ENCODE results near the gene SLC25A23. TPM values are rescaled to one million over a fixed set of nuclear protein-coding genes. Genes with fewer than 3 reads are reported as not detected.

Gene SLC25A23
- total and polyA plus RNA-seq, 2 of the 4 experiments (the other 2 are of a cell fraction), result 7.0 to 7.6 TPM

DNA sequence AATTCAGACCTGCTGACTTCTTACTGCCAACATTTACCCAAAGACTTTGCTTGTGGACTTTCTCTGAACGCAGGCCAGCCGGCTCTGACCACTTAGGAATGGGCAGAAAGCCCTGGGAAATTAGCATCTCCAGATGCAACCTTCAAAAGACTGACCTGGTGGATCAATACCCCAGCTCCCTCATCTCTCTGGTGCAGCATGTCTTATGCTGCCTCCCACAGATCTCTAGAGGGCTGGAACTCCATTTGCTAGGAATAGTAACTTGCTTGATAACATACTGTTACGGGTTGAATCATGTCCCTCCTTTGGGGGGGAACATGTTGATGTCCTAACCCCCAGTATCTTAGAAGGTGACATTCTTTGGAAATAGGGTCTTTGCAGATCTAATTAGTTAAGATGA is 13.1 kb downstream of the SLC25A23 start:
- Histone ChIP-seq H3K4me3 (ENCODE audit: insufficient read depth, low read depth, low read length) (no peak overlapping the region), H4K91ac (ENCODE audit: insufficient read depth, low read depth, low read length) (no peak overlapping the region), H2AK9ac (replicated peaks; ENCODE audit: low read depth, low read length, poor library complexity) (no peak overlapping the region), H2BK120ac (ENCODE audit: low read depth, low read length) (no peak overlapping the region), H4K20me1 (ENCODE audit: insufficient read depth, low read length) (no peaks in the 10 kb centered on the region), H3K9me1 (ENCODE audit: insufficient read depth, low read length) (no peaks in the 10 kb centered on the region), H2AFZ (replicated peaks; ENCODE audit: low read length, poor library complexity) (no peak overlapping the region), H3K27me3 (ENCODE audit: control insufficient read depth, insufficient read depth, low read length) (no peaks in the 10 kb centered on the region), H3K4me2 (ENCODE audit: low read depth, low read length) (no peak overlapping the region), H3K36me3 (ENCODE audit: control insufficient read depth, insufficient read depth, low read length) (peaks cover 2% of the 10 kb centered on the region; the same call in 1 of the 2 replicates), H2AK5ac (ENCODE audit: low read depth, low read length) (no peak overlapping the region), H3K9me3 (ENCODE audit: control insufficient read depth, insufficient read depth, low read length) (no peaks in the 10 kb centered on the region; the same call in 1 of the 2 replicates), H3K79me1 (ENCODE audit: low read depth in 1 of 2, low read length in 2 of 2) (no peaks in the 10 kb centered on the region), H3K27ac (ENCODE audit: insufficient read depth, low read length) (no peak overlapping the region), H4K8ac (ENCODE audit: low read depth in 2 of 2, low read length in 2 of 2) (no peak overlapping the region), H2BK15ac (ENCODE audit: low read depth, low read length) (no peak overlapping the region), H3K18ac (ENCODE audit: low read depth, low read length) (no peak overlapping the region), H4K5ac (ENCODE audit: low read depth, low read length) (no peak overlapping the region), H2BK5ac (ENCODE audit: low read depth, low read length, poor library complexity, severe bottlenecking) (no peak overlapping the region), H3K4me1 (ENCODE audit: control insufficient read depth, insufficient read depth, low read length) (no peaks in the 10 kb centered on the region), H3K14ac (replicated peaks; ENCODE audit: low read depth, low read length) (no peak overlapping the region), H3K23ac (ENCODE audit: low read depth, low read length) (no peak overlapping the region), H3K4ac (ENCODE audit: low read depth, low read length) (no peak overlapping the region), H3K56ac (ENCODE audit: extremely low read depth, insufficient read depth, low read length) (no peak overlapping the region), H3K9ac (ENCODE audit: low read depth, low read length) (no peak overlapping the region), H2BK20ac (ENCODE audit: low read depth, low read length) (no peak overlapping the region)
- ChIA-PET CTCF (no interaction called here), POLR2A (ENCODE audit: unreplicated experiment) (no interaction called here)
- in situ Hi-C loops (cut with MboI; ENCODE audit: low sequenced_read_pairs) (no loop called here), dilution Hi-C loops (cut with HindIII; ENCODE audit: low sequenced_read_pairs, unreplicated experiment) (no loop called here), intact Hi-C loops (cut with micrococcal nuclease) (no loop called here)
- DNase-seq, result no peak
- no TSS peak for BruUV-seq (replicated peaks)
- ATAC-seq (ENCODE audit: low read depth), result no peak
- no CpG with 5 or more reads among the region's 3 CpGs for WGBS, 2 experiments (ENCODE audit: extremely low coverage in 2 of 2, insufficient read length in 1 of 2)
- no peak for TF ChIP-seq RAD21 (IDR thresholded peaks at IDR 0.05; ENCODE audit: low read length)
- TF ChIP-seq NFE2L2 (IDR thresholded peaks at IDR 0.05; ENCODE audit: low read depth, low read length), result no peak
- TF ChIP-seq MAFK (IDR thresholded peaks at IDR 0.05; ENCODE audit: low read depth, low read length), result no peak
- no peak for TF ChIP-seq ELK1 (IDR thresholded peaks at IDR 0.05; ENCODE audit: borderline replicate concordance, low read depth, low read length)
